ENCODE measurements around the gene SREBF2. TPM values are rescaled to one million over a fixed set of nuclear protein-coding genes. Genes with fewer than 3 reads are reported as not detected.

SREBF2 gene
- total RNA-seq, 1 experiment from 2014 or later: 31.1 TPM

- in situ Hi-C loops (cut with HindIII; ENCODE audit: low sequenced_read_pairs): no loop called here
These were observed 67.9 kb downstream of the SREBF2 start for GRCh38 chr22:41900652-41901312.

GRCh38 chr22:41902016-41902415 lies 69.1 kb downstream of the SREBF2 start:
- in situ Hi-C loops (cut with HindIII; ENCODE audit: low sequenced_read_pairs): no loop called here
- no peak for DNase-seq (ENCODE audit: low spot score)

More at GRCh38 chr22:41900652-41901312, 67.9 kb downstream of the SREBF2 start:
- no peak for DNase-seq (ENCODE audit: low spot score)

- DNase-seq (ENCODE audit: low spot score): peak; percentile 95
- in situ Hi-C loops (cut with HindIII; ENCODE audit: low sequenced_read_pairs): no loop called here
These were observed 70.1 kb downstream of the SREBF2 start for GRCh38 chr22:41902932-41903421.

- DNase-seq (ENCODE audit: low spot score): peak; percentile 41
- in situ Hi-C loops (cut with HindIII; ENCODE audit: low sequenced_read_pairs): no loop called here
These were observed 71.8 kb downstream of the SREBF2 start for GRCh38 chr22:41904450-41905410.

GRCh38 chr22:41905411-41906202 lies 72.7 kb downstream of the SREBF2 start:
- in situ Hi-C loops (cut with HindIII; ENCODE audit: low sequenced_read_pairs): no loop called here
- DNase-seq (ENCODE audit: low spot score): no peak

GRCh38 chr22:41906822-41907221 lies 73.9 kb downstream of the SREBF2 start:
- DNase-seq (ENCODE audit: low spot score): no peak
- in situ Hi-C loops (cut with HindIII; ENCODE audit: low sequenced_read_pairs): no loop called here

- in situ Hi-C loops (cut with HindIII; ENCODE audit: low sequenced_read_pairs): no loop called here
- DNase-seq (ENCODE audit: low spot score): no peak
These were observed 74.8 kb downstream of the SREBF2 start for GRCh38 chr22:41907436-41908401.

GRCh38 chr22:41908411-41909309 lies 75.8 kb downstream of the SREBF2 start:
- peak; percentile 61 for DNase-seq (ENCODE audit: low spot score)
- in situ Hi-C loops (cut with HindIII; ENCODE audit: low sequenced_read_pairs): no loop called here

- DNase-seq (ENCODE audit: low spot score): no peak
- in situ Hi-C loops (cut with HindIII; ENCODE audit: low sequenced_read_pairs): no loop called here
These were observed 76.6 kb downstream of the SREBF2 start for GRCh38 chr22:41909310-41910049.

- in situ Hi-C loops (cut with HindIII; ENCODE audit: low sequenced_read_pairs): no loop called here
- DNase-seq (ENCODE audit: low spot score): no peak
These were observed 77.4 kb downstream of the SREBF2 start for GRCh38 chr22:41910050-41911000.

- no peak for DNase-seq (ENCODE audit: low spot score)
- in situ Hi-C loops (cut with HindIII; ENCODE audit: low sequenced_read_pairs): no loop called here
These were observed 78.2 kb downstream of the SREBF2 start for GRCh38 chr22:41911001-41911611.

- in situ Hi-C loops (cut with HindIII; ENCODE audit: low sequenced_read_pairs): no loop called here
- DNase-seq (ENCODE audit: low spot score): no peak
These were observed 79.6 kb downstream of the SREBF2 start for GRCh38 chr22:41912338-41913039.

GRCh38 chr22:41913040-41913719 lies 80.3 kb downstream of the SREBF2 start:
- no peak for DNase-seq (ENCODE audit: low spot score)
- in situ Hi-C loops (cut with HindIII; ENCODE audit: low sequenced_read_pairs): no loop called here

GRCh38 chr22:41913842-41914534 lies 81.1 kb downstream of the SREBF2 start:
- in situ Hi-C loops (cut with HindIII; ENCODE audit: low sequenced_read_pairs): no loop called here
- DNase-seq (ENCODE audit: low spot score): no peak
